HepG2 (cell line): ENCODE results near the gene WARS2.

Experiments used
- CTCF ChIP-seq: sonication (generic); formaldehyde crosslinking; IDR thresholded peaks from 2 replicates; pipeline ENCODE4 v1.5.0; 2020; ENCODE audit warnings: mild to moderate bottlenecking, missing genetic modification reagents, moderate library complexity
- ESRRA ChIP-seq: sonication (generic); formaldehyde crosslinking; IDR thresholded peaks from 2 replicates; pipeline ENCODE4 v1.5.1; 2020; ENCODE audit warnings: mild to moderate bottlenecking, low read depth, missing genetic modification reagents
- EZH2 ChIP-seq: conservative IDR thresholded peaks from 2 replicates; pipeline ENCODE4 v1.6.1; 2012; ENCODE audit warnings: mild to moderate bottlenecking, low read depth, low read length, moderate library complexity
- MEF2D ChIP-seq: sonication (generic); formaldehyde crosslinking; IDR thresholded peaks from 2 replicates; pipeline ENCODE4 v1.5.1; 2020; ENCODE audit warnings: mild to moderate bottlenecking, missing genetic modification reagents
- POLR2AphosphoS5 ChIP-seq: IDR thresholded peaks from 2 replicates; pipeline ENCODE4 v1.6.1; 2012; ENCODE audit warnings: low read depth, low read length
- ZFP82 ChIP-seq: sonication (generic); formaldehyde crosslinking; IDR thresholded peaks from 2 replicates; pipeline ENCODE4 v1.5.1; 2020; ENCODE audit warnings: mild to moderate bottlenecking, missing genetic modification reagents, borderline replicate concordance

GRCh38 chr1:119068427-119068826 is 72.0 kb downstream of the WARS2 start:
- TF ChIP-seq ZFP82 (CRISPR knock-in tag) = no peak
- no peak for TF ChIP-seq CTCF (CRISPR knock-in tag)
- TF ChIP-seq EZH2 = no peak
- no peak for TF ChIP-seq POLR2AphosphoS5
- TF ChIP-seq MEF2D (CRISPR knock-in tag) = no peak
- TF ChIP-seq ESRRA = no peak
